GM23248 (cell line): ENCODE data around the gene HPD.

Experiments used
- EZH2 ChIP-seq: fragments of 200-600 bp; sonication (generic); IDR thresholded peaks from 2 replicates; pipeline ENCODE4 v1.6.1; 2018; ENCODE audit warnings: antibody characterized with exemption, mild to moderate bottlenecking; ENCODE audit not compliant: insufficient read depth, poor library complexity, severe bottlenecking
- EZH2phosphoT487 ChIP-seq: fragments of 200-600 bp; sonication (generic); IDR thresholded peaks from 2 replicates; pipeline ENCODE4 v1.6.1; 2018; ENCODE audit warnings: antibody characterized with exemption, moderate library complexity, mild to moderate bottlenecking, low read depth; ENCODE audit not compliant: insufficient read depth

DNA sequence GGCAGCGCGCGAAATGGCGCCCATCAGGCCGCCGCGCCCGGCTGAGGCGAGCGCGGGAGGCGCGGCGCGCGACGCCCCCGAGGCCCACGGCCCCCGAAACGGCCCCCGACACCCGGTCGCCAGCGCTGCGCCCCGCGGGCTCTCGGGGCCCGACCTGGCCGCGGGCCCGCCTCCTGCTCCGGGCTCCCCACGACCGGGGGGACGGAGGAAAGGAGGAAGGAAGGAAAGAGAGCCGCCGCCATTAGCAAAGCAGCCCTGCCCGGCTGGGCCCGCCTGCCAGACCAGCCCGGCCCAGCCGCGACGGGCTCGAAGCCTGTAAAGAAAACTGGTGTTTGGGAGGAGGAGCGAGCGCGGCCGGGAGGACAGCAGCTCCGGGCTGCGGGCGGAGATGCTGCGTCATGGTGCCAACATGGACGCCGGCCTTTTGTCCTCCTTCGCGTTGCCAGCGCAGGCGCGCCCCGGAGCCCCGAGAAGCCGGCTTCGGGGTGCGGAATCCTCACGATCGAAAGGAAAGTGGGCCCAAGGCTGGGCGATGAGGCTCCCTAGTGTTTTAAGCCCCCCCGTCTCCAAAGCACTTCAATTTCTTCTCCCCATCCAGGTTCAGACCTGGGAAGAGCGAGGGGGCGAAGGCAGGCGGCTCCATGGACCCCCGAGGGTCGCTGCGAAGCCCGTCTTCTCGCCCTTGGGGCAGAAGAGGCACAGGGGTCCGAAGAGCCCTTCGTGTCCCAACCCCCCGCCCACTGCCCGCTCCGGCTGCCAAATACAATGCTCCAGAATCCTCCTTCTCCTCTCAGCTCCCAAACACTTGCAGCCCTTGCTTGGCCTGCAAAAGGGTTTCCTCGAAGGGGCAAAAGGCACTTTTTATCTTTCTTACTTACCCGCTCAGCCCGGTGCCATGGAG, 57.7 kb downstream of the HPD start:
- TF ChIP-seq EZH2 (no peak), EZH2phosphoT487 (no peak)
